AG08396 (cell line): Measurements from ENCODE around the gene PIGN.

Experiments used
- DNase-seq: peaks from one replicate; pipeline ENCODE4 v3.0.0; 2012; ENCODE audit warnings: low spot score, mixed read lengths

PIGN gene

GRCh38 chr18:61998957-61999356 lies 187.9 kb downstream of the PIGN start:
- peak; percentile 39 for DNase-seq

DNA sequence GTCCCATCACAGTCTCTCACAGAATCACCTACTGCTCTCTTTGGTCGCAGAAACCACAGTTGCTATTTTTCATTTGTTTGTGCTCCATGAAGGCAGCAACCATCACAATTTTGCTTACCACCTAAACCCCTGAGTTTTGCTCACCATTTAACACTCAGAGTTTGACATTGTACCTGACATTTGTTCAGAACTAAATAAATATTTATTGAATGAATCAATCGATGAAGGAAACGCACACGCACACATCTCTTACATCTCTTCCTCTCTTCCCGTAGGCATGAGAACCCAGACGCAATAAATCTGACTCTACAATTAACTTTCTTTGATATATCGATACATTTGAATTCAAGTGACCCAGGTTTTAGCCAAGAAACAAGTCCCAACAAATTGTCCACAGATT lies 188.5 kb downstream of the PIGN start:
- DNase-seq: no peak

DNA sequence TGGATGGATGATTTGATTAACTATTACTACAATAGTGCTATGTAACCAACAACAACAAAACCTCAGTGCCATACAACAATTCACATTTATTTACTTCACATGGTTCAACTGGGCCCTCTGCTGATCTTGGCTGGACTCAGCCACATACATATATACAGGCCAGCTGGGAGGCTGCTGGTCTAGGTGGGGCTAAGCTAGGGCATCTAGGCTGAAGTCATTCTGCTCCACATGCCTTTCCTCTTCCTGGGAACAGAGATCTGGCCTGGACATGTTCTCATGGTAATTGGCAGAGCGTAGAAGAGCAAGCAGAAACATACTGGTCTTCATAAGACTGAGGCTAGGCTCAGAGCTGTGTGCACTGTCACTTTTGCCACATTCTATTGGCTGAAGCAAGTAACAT lies 191.2 kb downstream of the PIGN start:
- DNase-seq: no peak

- no peak for DNase-seq
Measured at GRCh38 chr18:61993831-61994230, 193.0 kb downstream of the PIGN start.

GRCh38 chr18:61992923-61993322 lies 193.9 kb downstream of the PIGN start:
- peak; percentile 15 for DNase-seq

DNA sequence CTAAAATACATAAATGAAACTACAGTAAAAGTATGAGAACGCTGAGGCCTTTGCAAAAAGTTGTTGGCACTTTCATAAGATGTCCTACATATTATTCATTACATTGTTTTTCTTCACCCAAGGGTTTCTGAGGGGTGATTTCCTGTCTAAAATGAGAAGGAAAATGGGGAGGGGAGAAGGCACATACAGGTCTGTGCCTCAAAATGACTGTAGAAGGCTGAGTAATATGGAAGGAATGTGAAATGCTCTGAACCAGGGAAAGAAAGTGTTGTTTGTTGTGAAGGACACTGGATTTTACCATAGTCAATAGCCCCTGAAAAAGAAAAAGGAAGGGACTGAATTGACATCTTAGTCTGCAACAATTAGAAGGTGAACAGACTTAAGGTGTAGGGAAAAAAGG lies 194.6 kb downstream of the PIGN start:
- peak; percentile 50 for DNase-seq

DNA sequence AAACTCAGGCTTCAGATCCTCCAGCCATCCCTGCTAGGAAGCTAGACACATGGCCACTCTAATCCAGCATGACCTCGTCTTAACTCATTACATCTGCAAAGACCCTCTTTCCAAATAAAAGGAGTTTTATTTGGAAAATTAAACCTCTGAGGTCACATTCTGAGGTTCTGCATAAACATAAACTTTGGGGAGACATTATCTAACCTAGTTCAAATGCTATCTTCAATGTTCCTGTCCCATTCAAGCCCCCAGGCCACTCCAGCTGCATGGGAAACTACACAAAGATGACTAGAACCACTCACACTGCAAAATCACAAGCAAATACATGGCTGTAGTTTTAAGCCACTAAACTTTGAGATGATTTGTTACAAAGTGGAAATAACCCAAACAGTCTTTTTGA lies 195.0 kb downstream of the PIGN start:
- DNase-seq: no peak

DNA sequence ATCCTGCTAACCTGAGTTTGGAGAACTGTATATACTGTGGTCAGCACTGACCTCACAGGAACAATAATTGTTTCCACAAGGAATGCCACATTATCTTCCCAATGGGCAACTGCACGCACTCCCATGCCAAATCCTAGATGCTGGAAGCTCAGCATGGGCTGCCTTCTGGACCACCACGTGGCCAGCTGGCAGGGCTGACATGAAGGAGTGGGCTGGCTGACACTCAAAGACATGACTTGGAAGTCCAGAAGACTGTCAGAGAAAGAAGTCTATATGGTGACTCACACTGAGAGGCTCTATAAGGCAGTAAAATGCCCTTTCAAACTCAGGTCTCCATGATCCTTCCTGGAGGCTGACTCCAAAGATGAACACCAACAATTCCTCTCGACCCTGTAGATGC lies 195.7 kb downstream of the PIGN start:
- peak; percentile 28 for DNase-seq
